H9 (cell line): ENCODE results near the gene PDPN. TPM values are rescaled to one million over a fixed set of nuclear protein-coding genes. Genes with fewer than 3 reads are reported as not detected.

Experiments
- DNase-seq: peaks from one replicate; pipeline ENCODE4 v3.0.0-alpha.2; 2017
- H2AFZ ChIP-seq: one replicate; pipeline ENCODE4 v1.6.1; 2013; ENCODE audit warnings: mild to moderate bottlenecking, low read length, control low read depth, moderate library complexity
- H2AK5ac ChIP-seq: 2 replicates; pipeline ENCODE4 v1.6.1; 2013; ENCODE audit warnings: low read length, control low read depth, mixed read lengths; ENCODE audit not compliant: insufficient read length
- H2BK120ac ChIP-seq: one replicate; pipeline ENCODE4 v1.6.1; 2013; ENCODE audit warnings: low read depth, mild to moderate bottlenecking, low read length, control low read depth, inconsistent platforms; ENCODE audit not compliant: poor library complexity, severe bottlenecking
- H2BK12ac ChIP-seq: 2 replicates; pipeline ENCODE4 v1.6.1; 2013; ENCODE audit warnings: low read length, control low read depth, mixed read lengths, low read depth; ENCODE audit not compliant: insufficient read length
- H2BK15ac ChIP-seq: 2 replicates; pipeline ENCODE4 v1.6.1; 2013; ENCODE audit warnings: low read depth, low read length, control low read depth
- H2BK20ac ChIP-seq: one replicate; pipeline ENCODE4 v1.6.1; 2013; ENCODE audit warnings: low read depth, mild to moderate bottlenecking, low read length, control low read depth, inconsistent platforms; ENCODE audit not compliant: poor library complexity, severe bottlenecking
- H2BK5ac ChIP-seq: 2 replicates; pipeline ENCODE4 v1.6.1; 2013; ENCODE audit warnings: low read length, control low read depth, mixed read lengths; ENCODE audit not compliant: insufficient read length
- H3K14ac ChIP-seq: 2 replicates; pipeline ENCODE4 v1.6.1; 2013; ENCODE audit warnings: low read length, control low read depth; ENCODE audit not compliant: insufficient read depth
- H3K18ac ChIP-seq: 2 replicates; pipeline ENCODE4 v1.6.1; 2013; ENCODE audit warnings: low read depth, mild to moderate bottlenecking, mixed read lengths, low read length, control low read depth; ENCODE audit not compliant: insufficient read length
- H3K23ac ChIP-seq: 2 replicates; pipeline ENCODE4 v1.6.1; 2013; ENCODE audit warnings: low read length, control low read depth, mixed read lengths, low read depth; ENCODE audit not compliant: insufficient read length
- H3K23me2 ChIP-seq: 2 replicates; pipeline ENCODE4 v1.6.1; 2013; ENCODE audit warnings: low read depth, mild to moderate bottlenecking, mixed read lengths, low read length, control low read depth; ENCODE audit not compliant: insufficient read length, poor library complexity, severe bottlenecking
- H3K27ac ChIP-seq: 2 replicates; pipeline ENCODE4 v1.5.1; 2013; ENCODE audit warnings: low read length, control low read depth, mixed read lengths, low read depth; ENCODE audit not compliant: insufficient read length
- H3K27me3 ChIP-seq: 2 replicates; pipeline ENCODE4 v1.6.1; 2013; ENCODE audit warnings: low read length, control low read depth, inconsistent platforms; ENCODE audit not compliant: insufficient read depth
- H3K4ac ChIP-seq: 2 replicates; pipeline ENCODE4 v1.6.1; 2013; ENCODE audit warnings: low read depth, mild to moderate bottlenecking, control low read depth, inconsistent platforms, low read length, moderate library complexity
- H3K4me1 ChIP-seq: 2 replicates; pipeline ENCODE4 v1.6.1; 2013; ENCODE audit warnings: low read length, control low read depth, inconsistent platforms; ENCODE audit not compliant: insufficient read depth
- H3K4me2 ChIP-seq: 2 replicates; pipeline ENCODE4 v1.6.1; 2013; ENCODE audit warnings: low read length, control low read depth, mixed read lengths; ENCODE audit not compliant: insufficient read length, insufficient read depth
- H3K56ac ChIP-seq: 2 replicates; pipeline ENCODE4 v1.6.1; 2013; ENCODE audit warnings: low read depth, mild to moderate bottlenecking, mixed read lengths, low read length, control low read depth; ENCODE audit not compliant: insufficient read length
- H3K79me1 ChIP-seq: 2 replicates; pipeline ENCODE4 v1.6.1; 2013; ENCODE audit warnings: low read depth, mild to moderate bottlenecking, moderate library complexity, low read length, control low read depth, inconsistent platforms; ENCODE audit not compliant: insufficient read depth, poor library complexity, severe bottlenecking
- H3K79me2 ChIP-seq: 2 replicates; pipeline ENCODE4 v1.6.1; 2013; ENCODE audit warnings: low read length, control low read depth, inconsistent platforms; ENCODE audit not compliant: insufficient read depth
- H3K9ac ChIP-seq: 2 replicates; pipeline ENCODE4 v1.6.1; 2013; ENCODE audit warnings: low read length, control low read depth, mixed read lengths; ENCODE audit not compliant: insufficient read length; ENCODE audit errors: extremely low read depth
- H3K9me3 ChIP-seq: one replicate; pipeline ENCODE4 v1.6.1; 2013; ENCODE audit warnings: low read depth, low read length, inconsistent platforms; ENCODE audit not compliant: control insufficient read depth
- H3T11ph ChIP-seq: one replicate; pipeline ENCODE4 v1.6.1; 2013; ENCODE audit warnings: mild to moderate bottlenecking, low read length, control low read depth, inconsistent platforms
- H4K20me1 ChIP-seq: one replicate; pipeline ENCODE4 v1.6.1; 2013; ENCODE audit not compliant: control insufficient read depth, insufficient read length, insufficient read depth
- H4K5ac ChIP-seq: 2 replicates; pipeline ENCODE4 v1.6.1; 2013; ENCODE audit warnings: low read depth, mild to moderate bottlenecking, mixed read lengths, low read length, control low read depth; ENCODE audit not compliant: insufficient read length
- H4K8ac ChIP-seq: replicated peaks from 2 replicates; pipeline ENCODE4 v1.6.1; 2013; ENCODE audit warnings: low read length, control low read depth, mixed read lengths, low read depth; ENCODE audit not compliant: insufficient read length
- H4K91ac ChIP-seq: 2 replicates; pipeline ENCODE4 v1.6.1; 2013; ENCODE audit warnings: low read depth, mild to moderate bottlenecking, moderate library complexity, mixed read lengths, low read length, control low read depth; ENCODE audit not compliant: insufficient read length
- H3K27ac Mint-ChIP-seq, 3 experiments: 2 replicates in 2 of 3; 3 replicates in 1 of 3; pipeline ENCODE4 v1.8.0; 2020 to 2021; ENCODE audit warnings: mixed read lengths in 3 of 3, mild to moderate bottlenecking in 1 of 3, moderate library complexity in 1 of 3
- H3K27me3 Mint-ChIP-seq: 2 replicates; pipeline ENCODE4 v1.8.0; 2021; ENCODE audit warnings: low read depth, mild to moderate bottlenecking, moderate library complexity, mixed read lengths
- H3K36me3 Mint-ChIP-seq, 3 experiments: 2 replicates in 2 of 3; 3 replicates in 1 of 3; pipeline ENCODE4 v1.8.0; 2020 to 2021; ENCODE audit warnings: low read depth in 3 of 3, mixed read lengths in 3 of 3; ENCODE audit not compliant: insufficient read depth in 1 of 3
- H3K4me1 Mint-ChIP-seq, 2 experiments: 2 replicates each; pipeline ENCODE4 v1.8.0; 2020; ENCODE audit warnings: mixed read lengths in 2 of 2
- H3K4me3 Mint-ChIP-seq, 2 experiments: 2 replicates in 1 of 2; 3 replicates in 1 of 2; pipeline ENCODE4 v1.8.0; 2020 to 2021; ENCODE audit warnings: mild to moderate bottlenecking in 2 of 2, mixed read lengths in 2 of 2, moderate library complexity in 1 of 2
- H3K9me3 Mint-ChIP-seq, 2 experiments: 2 replicates in 1 of 2; 3 replicates in 1 of 2; pipeline ENCODE4 v1.8.0; 2020; ENCODE audit warnings: mild to moderate bottlenecking in 2 of 2, mixed read lengths in 2 of 2, moderate library complexity in 1 of 2
- WGBS: extraction: QIAGEN DNeasy Blood & Tissue Kit; methylation state at CpG from one replicate; pipeline ENCODE4 v1.1.7; 2013; ENCODE audit warnings: missing lambda C conversion rate, low lambda C conversion rate, mixed read lengths; ENCODE audit not compliant: insufficient read length; ENCODE audit errors: extremely low coverage; 5-methylcytosine and 5-hydroxymethylcytosine counted together
- total RNA-seq: library from RNA; stranded (reverse); gene quantifications from 2 replicates; pipeline ENCODE4 v1.2.1, GENCODE V29; 2021
- TF ChIP-seq, protein P1 (sequence below): fragments of 200-600 bp; sonication (generic); conservative IDR thresholded peaks from 3 replicates; pipeline ENCODE4 v1.8.0; 2021; ENCODE audit warnings: antibody characterized with exemption, mild to moderate bottlenecking

The PDPN gene
- total RNA-seq, 1 experiment from 2014 or later: 205 TPM

DNA sequence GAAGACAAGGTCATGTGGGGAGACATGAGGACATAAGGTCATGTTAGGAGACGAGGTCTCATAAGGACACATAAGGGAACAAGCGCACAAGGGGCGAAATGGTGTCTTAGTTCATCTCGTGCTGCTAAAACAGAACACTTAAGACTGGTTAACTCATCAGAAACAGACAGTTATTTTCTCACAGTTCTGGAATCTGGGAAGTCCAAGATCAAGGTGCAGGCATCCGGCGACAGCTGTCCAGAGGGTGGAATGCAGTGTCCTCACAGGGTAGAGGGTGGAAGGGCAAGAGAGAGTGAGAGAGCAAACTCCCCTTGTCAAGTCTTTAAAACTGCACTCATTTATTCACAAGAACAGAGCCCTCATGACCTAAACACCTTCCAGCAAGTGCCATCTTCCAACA lies 34.6 kb upstream of the PDPN start:
- Histone ChIP-seq H2BK5ac (no peak overlapping the region), H2BK120ac (no peak overlapping the region), H3K23me2 (no peaks in the 10 kb centered on the region), H3K27me3 (no peaks in the 10 kb centered on the region), H3K23ac (no peak overlapping the region), H4K5ac (no peak overlapping the region), H3K4me1 (no peaks in the 10 kb centered on the region; the same call in none of the 2 replicates), H3K9me3 (no peaks in the 10 kb centered on the region), H2AFZ (no peak overlapping the region), H3K14ac (no peak overlapping the region), H2AK5ac (no peak overlapping the region), H3K56ac (no peak overlapping the region), H4K20me1 (no peaks in the 10 kb centered on the region), H2BK15ac (no peak overlapping the region), H2BK12ac (no peak overlapping the region), H3K79me2 (no peaks in the 10 kb centered on the region), H3K18ac (no peak overlapping the region), H3T11ph (no peak overlapping the region), H3K79me1 (no peaks in the 10 kb centered on the region), H3K4me2 (no peak overlapping the region), H3K4ac (no peak overlapping the region), H3K9ac (no peak overlapping the region), H2BK20ac (no peak overlapping the region), H3K27ac (no peak overlapping the region), H4K91ac (no peak overlapping the region), H4K8ac (no peak overlapping the region)
- no CpG with 5 or more reads among the region's 6 CpGs for WGBS
- H3K36me3 Mint-ChIP-seq: no peaks in the 10 kb centered on the region
- H3K4me1 Mint-ChIP-seq: peaks cover 6 to 14% of the 10 kb centered on the region in 2 experiments
- H3K4me3 Mint-ChIP-seq: no peak overlapping the region
- no peak for DNase-seq
- H3K9me3 Mint-ChIP-seq: no peaks in the 10 kb centered on the region
- H3K27me3 Mint-ChIP-seq: peaks cover 1% of the 10 kb centered on the region; the same call in 1 of the 2 replicates
- TF ChIP-seq, protein P1, sequence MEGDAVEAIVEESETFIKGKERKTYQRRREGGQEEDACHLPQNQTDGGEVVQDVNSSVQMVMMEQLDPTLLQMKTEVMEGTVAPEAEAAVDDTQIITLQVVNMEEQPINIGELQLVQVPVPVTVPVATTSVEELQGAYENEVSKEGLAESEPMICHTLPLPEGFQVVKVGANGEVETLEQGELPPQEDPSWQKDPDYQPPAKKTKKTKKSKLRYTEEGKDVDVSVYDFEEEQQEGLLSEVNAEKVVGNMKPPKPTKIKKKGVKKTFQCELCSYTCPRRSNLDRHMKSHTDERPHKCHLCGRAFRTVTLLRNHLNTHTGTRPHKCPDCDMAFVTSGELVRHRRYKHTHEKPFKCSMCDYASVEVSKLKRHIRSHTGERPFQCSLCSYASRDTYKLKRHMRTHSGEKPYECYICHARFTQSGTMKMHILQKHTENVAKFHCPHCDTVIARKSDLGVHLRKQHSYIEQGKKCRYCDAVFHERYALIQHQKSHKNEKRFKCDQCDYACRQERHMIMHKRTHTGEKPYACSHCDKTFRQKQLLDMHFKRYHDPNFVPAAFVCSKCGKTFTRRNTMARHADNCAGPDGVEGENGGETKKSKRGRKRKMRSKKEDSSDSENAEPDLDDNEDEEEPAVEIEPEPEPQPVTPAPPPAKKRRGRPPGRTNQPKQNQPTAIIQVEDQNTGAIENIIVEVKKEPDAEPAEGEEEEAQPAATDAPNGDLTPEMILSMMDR: no peak
- H3K27ac Mint-ChIP-seq: no peak overlapping the region
